Ascending aorta (tissue), 2 donors: ENCODE results near the gene ST6GALNAC3. TPM values are rescaled to one million over a fixed set of nuclear protein-coding genes. Genes with fewer than 3 reads are reported as not detected.

ENCODE experiments used
- DNase-seq, 2 donors: peaks; one replicate each; pipeline ENCODE4 v3.0.0-alpha.2; 2019; ENCODE audit warnings: low spot score in 2 of 2
- H3K27ac ChIP-seq, 2 donors: fragments of 200-600 bp; sonication (generic); one replicate each; pipeline ENCODE4 v1.5.1; 2016 to 2017; ENCODE audit warnings: mild to moderate bottlenecking in 1 of 2
- H3K27me3 ChIP-seq: fragments of 200-600 bp; sonication (generic); one replicate; pipeline ENCODE4 v1.5.1; 2017
- H3K36me3 ChIP-seq, 2 donors: fragments of 200-600 bp; sonication (generic); one replicate each; pipeline ENCODE4 v1.5.1; 2016
- H3K4me1 ChIP-seq, 2 donors: fragments of 200-600 bp; sonication (generic); one replicate each; pipeline ENCODE4 v1.5.1; 2016 to 2017; ENCODE audit warnings: mild to moderate bottlenecking in 1 of 2
- H3K4me3 ChIP-seq, 2 donors: fragments of 200-600 bp; sonication (generic); one replicate each; pipeline ENCODE4 v1.5.1; 2016 to 2017; ENCODE audit warnings: mild to moderate bottlenecking in 1 of 2
- H3K9me3 ChIP-seq, 2 donors: fragments of 200-600 bp; sonication (generic); one replicate each; pipeline ENCODE4 v1.5.1; 2016
- CTCF ChIP-seq, 3 experiments: fragments of 200-600 bp in 2 of 3; fragments of 450-650 bp in 1 of 3; sonication (generic) in 2 of 3; IDR thresholded peaks; one replicate each; pipeline ENCODE4 v1.5.1; 2016 to 2019; ENCODE audit warnings: antibody characterized with exemption in 3 of 3, mild to moderate bottlenecking in 1 of 3, moderate library complexity in 1 of 3
- intact Hi-C: fragments of 100-400 bp; cut with DNase I; formaldehyde crosslinking; loops from one replicate; pipeline ENCODE4 v1.15.1; 2023
- total RNA-seq: library from RNA; depleted of rRNA; stranded (reverse); fragments of >200 nt; gene quantifications from one replicate; pipeline ENCODE4 v1.1.0, GENCODE V29; 2016

ST6GALNAC3 gene
- total RNA-seq, 1 donor from 2014 or later: 34.5 TPM

GRCh38 chr1:76298399-76298798 is 223.9 kb downstream of the ST6GALNAC3 start:
- Histone ChIP-seq H3K27ac (no peak overlapping the region), H3K4me1 (no peaks in the 10 kb centered on the region)

GRCh38 chr1:76299036-76299435 is 224.5 kb downstream of the ST6GALNAC3 start:
- Histone ChIP-seq H3K9me3 (no peaks in the 10 kb centered on the region), H3K36me3 (no peaks in the 10 kb centered on the region), H3K27ac (no peak overlapping the region), H3K4me3 (no peak overlapping the region), H3K4me1 (no peaks in the 10 kb centered on the region), H3K27me3 (no peaks in the 10 kb centered on the region)
- intact Hi-C loops: no loop called here
- no peak for DNase-seq
- no peak for TF ChIP-seq CTCF (IDR thresholded peaks at IDR 0.05)

More at GRCh38 chr1:76298399-76298798, 223.9 kb downstream of the ST6GALNAC3 start:
- DNase-seq: no peak
- H3K4me3 ChIP-seq: no peak overlapping the region
- no peak for TF ChIP-seq CTCF (IDR thresholded peaks at IDR 0.05)
- no peaks in the 10 kb centered on the region for H3K27me3 ChIP-seq
- H3K9me3 ChIP-seq: no peaks in the 10 kb centered on the region
- intact Hi-C loops: no loop called here
- no peaks in the 10 kb centered on the region for H3K36me3 ChIP-seq

- Histone ChIP-seq H3K27ac (no peak overlapping the region), H3K4me3 (no peak overlapping the region), H3K9me3 (no peaks in the 10 kb centered on the region), H3K36me3 (no peaks in the 10 kb centered on the region), H3K4me1 (no peaks in the 10 kb centered on the region), H3K27me3 (no peaks in the 10 kb centered on the region)
- intact Hi-C loops: no loop called here
- no peak for DNase-seq
- TF ChIP-seq CTCF (IDR thresholded peaks at IDR 0.05): no peak
These were observed 226.0 kb downstream of the ST6GALNAC3 start for GRCh38 chr1:76300556-76300955.

DNA sequence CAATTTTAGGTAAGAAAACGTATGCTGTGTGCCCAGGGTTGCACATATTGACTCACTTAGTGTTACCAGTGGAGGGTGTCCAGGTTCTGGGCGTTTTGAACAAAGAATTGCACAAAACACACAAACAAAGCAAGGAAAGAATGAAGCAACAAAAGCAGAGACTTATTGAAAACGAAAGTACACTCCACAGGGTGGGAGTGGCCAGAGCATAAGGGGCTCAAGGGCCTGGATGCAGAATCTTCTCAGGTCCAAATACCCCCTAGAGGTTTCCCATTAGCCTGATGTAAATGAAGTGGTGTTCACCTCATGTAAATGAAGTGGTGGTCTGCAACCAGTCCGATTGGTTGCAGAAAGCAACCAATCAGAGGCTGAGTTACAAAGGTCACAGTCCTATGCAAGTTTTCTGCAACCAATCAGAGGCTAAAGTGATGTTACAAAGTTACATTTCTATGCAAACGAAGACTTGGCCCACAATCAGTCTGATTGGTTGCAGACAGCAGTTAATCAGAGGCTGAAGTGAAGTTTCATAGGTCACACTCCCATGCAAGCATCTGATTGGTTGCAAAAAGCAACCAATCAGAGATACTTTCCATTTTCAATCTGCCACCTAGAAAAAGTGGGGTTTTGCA is 228.3 kb downstream of the ST6GALNAC3 start:
- no peak for DNase-seq
- no peaks in the 10 kb centered on the region for H3K36me3 ChIP-seq
- no peak overlapping the region for H3K27ac ChIP-seq
- no peaks in the 10 kb centered on the region for H3K27me3 ChIP-seq
- intact Hi-C loops: no loop called here
- no peak for TF ChIP-seq CTCF (IDR thresholded peaks at IDR 0.05)
- no peak overlapping the region for H3K4me3 ChIP-seq
- no peaks in the 10 kb centered on the region for H3K9me3 ChIP-seq
- H3K4me1 ChIP-seq: no peaks in the 10 kb centered on the region

DNA sequence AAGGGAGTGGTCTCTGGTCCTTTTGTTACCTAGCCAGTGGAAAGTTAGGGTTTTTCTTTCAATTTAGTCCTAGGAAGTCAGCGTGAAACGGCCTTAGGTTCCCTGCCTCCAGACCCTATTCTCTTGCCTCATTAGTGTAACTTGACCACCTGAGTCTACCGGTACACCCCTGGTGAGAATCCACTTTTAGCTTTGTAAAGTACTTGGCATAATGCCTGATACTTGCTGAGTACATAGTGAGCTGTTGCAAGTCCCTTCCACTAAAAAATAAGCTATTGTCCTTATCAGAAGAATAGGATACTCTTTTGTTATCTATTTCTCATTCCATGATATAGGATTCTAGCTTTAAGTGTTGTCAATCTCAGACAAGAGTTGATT is 228.8 kb downstream of the ST6GALNAC3 start:
- no peak overlapping the region for H3K4me3 ChIP-seq
- no peaks in the 10 kb centered on the region for H3K27me3 ChIP-seq
- no peaks in the 10 kb centered on the region for H3K36me3 ChIP-seq
- no peak overlapping the region for H3K27ac ChIP-seq
- DNase-seq: no peak
- intact Hi-C loops: no loop called here
- H3K9me3 ChIP-seq: no peaks in the 10 kb centered on the region
- TF ChIP-seq CTCF (IDR thresholded peaks at IDR 0.05): no peak
- no peaks in the 10 kb centered on the region for H3K4me1 ChIP-seq

DNA sequence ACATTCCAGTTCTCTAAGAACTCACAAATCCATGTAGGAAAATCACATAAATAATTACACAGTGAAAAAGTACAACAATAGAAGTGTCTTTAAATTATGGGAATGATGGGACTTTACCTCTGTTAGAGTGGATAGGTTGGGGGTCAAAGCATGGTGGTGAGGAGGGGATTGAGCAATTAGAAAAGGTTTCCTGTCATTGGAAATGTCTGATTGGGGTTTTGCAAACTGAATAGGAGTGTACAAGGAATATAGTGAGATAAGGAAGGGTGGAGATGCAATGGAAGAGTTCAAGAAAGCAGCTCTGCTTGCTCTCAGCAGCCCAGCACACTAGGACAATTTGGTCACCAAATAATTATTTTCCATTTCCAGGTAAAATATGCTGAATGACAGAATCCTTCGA is 238.8 kb downstream of the ST6GALNAC3 start:
- intact Hi-C loops: no loop called here
- TF ChIP-seq CTCF (IDR thresholded peaks at IDR 0.05): no peak
- no peak for DNase-seq
- Histone ChIP-seq H3K4me3 (no peak overlapping the region), H3K9me3 (no peaks in the 10 kb centered on the region), H3K36me3 (no peaks in the 10 kb centered on the region), H3K4me1 (no peaks in the 10 kb centered on the region), H3K27me3 (no peaks in the 10 kb centered on the region), H3K27ac (no peak overlapping the region)
